ENCODE measurements around the gene CCDC30.

Gene CCDC30

GRCh38 chr1:42639116-42639515 is 176.0 kb downstream of the CCDC30 start:
- Histone ChIP-seq H3K9me3 (ENCODE audit: insufficient read depth, low read depth, low read length) (no peaks in the 10 kb centered on the region), H3K4me1 (ENCODE audit: insufficient read depth, low read length, poor library complexity, severe bottlenecking) (no peaks in the 10 kb centered on the region), H3K9me2 (replicated peaks; ENCODE audit: low read depth, low read length) (no peaks in the 10 kb centered on the region), H3F3A (ENCODE audit: low read depth) (no peaks in the 10 kb centered on the region), H3K4me3 (ENCODE audit: low read length, poor library complexity, severe bottlenecking) (no peak overlapping the region), H2AFZ (ENCODE audit: low read length) (no peak overlapping the region), H3K9ac (ENCODE audit: low read depth, low read length, poor library complexity, severe bottlenecking) (no peak overlapping the region), H3K27me3 (ENCODE audit: insufficient read depth, low read length, poor library complexity, severe bottlenecking) (no peaks in the 10 kb centered on the region), H3K36me3 (ENCODE audit: insufficient read depth, low read length) (no peaks in the 10 kb centered on the region), H3K4me2 (ENCODE audit: low read depth, low read length, poor library complexity, severe bottlenecking) (no peak overlapping the region), H4K20me1 (ENCODE audit: insufficient read depth, low read length, poor library complexity, severe bottlenecking) (no peaks in the 10 kb centered on the region), H3K79me2 (ENCODE audit: insufficient read depth, low read length) (no peaks in the 10 kb centered on the region)
- TF ChIP-seq CTCF (conservative IDR thresholded peaks at IDR 0.05; ENCODE audit: low read length) = no peak
- TF ChIP-seq EZH2phosphoT487 (IDR thresholded peaks at IDR 0.05; ENCODE audit: borderline replicate concordance) = no peak

- no peaks in the 10 kb centered on the region for H3K4me1 ChIP-seq (ENCODE audit: insufficient read depth, low read length, poor library complexity, severe bottlenecking)
- no peaks in the 10 kb centered on the region for H3K9me2 ChIP-seq (replicated peaks; ENCODE audit: low read depth, low read length)
- no peak overlapping the region for H3K4me3 ChIP-seq (ENCODE audit: low read length, poor library complexity, severe bottlenecking)
- no peaks in the 10 kb centered on the region for H3K36me3 ChIP-seq (ENCODE audit: insufficient read depth, low read length)
- no peaks in the 10 kb centered on the region for H3K27me3 ChIP-seq (ENCODE audit: insufficient read depth, low read length, poor library complexity, severe bottlenecking)
- no peaks in the 10 kb centered on the region for H3K79me2 ChIP-seq (ENCODE audit: insufficient read depth, low read length)
- H3K9me3 ChIP-seq (ENCODE audit: insufficient read depth, low read depth, low read length) = no peaks in the 10 kb centered on the region
- no peak overlapping the region for H3K4me2 ChIP-seq (ENCODE audit: low read depth, low read length, poor library complexity, severe bottlenecking)
- H4K20me1 ChIP-seq (ENCODE audit: insufficient read depth, low read length, poor library complexity, severe bottlenecking) = no peaks in the 10 kb centered on the region
- H3F3A ChIP-seq (ENCODE audit: low read depth) = no peaks in the 10 kb centered on the region
- no peak overlapping the region for H2AFZ ChIP-seq (ENCODE audit: low read length)
- no peak for TF ChIP-seq CTCF (conservative IDR thresholded peaks at IDR 0.05; ENCODE audit: low read length)
- no peak overlapping the region for H3K9ac ChIP-seq (ENCODE audit: low read depth, low read length, poor library complexity, severe bottlenecking)
These were observed 183.0 kb downstream of the CCDC30 start for GRCh38 chr1:42646056-42646455.

GRCh38 chr1:42657201-42657600 is 194.1 kb downstream of the CCDC30 start:
- Histone ChIP-seq H3K9ac (ENCODE audit: low read depth, low read length, poor library complexity, severe bottlenecking) (peak overlapping the region; percentile 79), H3K27me3 (ENCODE audit: insufficient read depth, low read length, poor library complexity, severe bottlenecking) (no peaks in the 10 kb centered on the region), H3K4me1 (ENCODE audit: insufficient read depth, low read length, poor library complexity, severe bottlenecking) (peaks cover 41% of the 10 kb centered on the region), H3K4me2 (ENCODE audit: low read depth, low read length, poor library complexity, severe bottlenecking) (peak overlapping the region; percentile 95), H3K4me3 (ENCODE audit: low read length, poor library complexity, severe bottlenecking) (peak overlapping the region; percentile 80), H2AFZ (ENCODE audit: low read length) (peak overlapping the region; percentile 87; the same call in 1 of the 2 replicates), H3K79me2 (ENCODE audit: insufficient read depth, low read length) (peaks cover 39% of the 10 kb centered on the region), H3F3A (ENCODE audit: low read depth) (no peaks in the 10 kb centered on the region), H3K9me2 (replicated peaks; ENCODE audit: low read depth, low read length) (no peaks in the 10 kb centered on the region), H3K36me3 (ENCODE audit: insufficient read depth, low read length) (no peaks in the 10 kb centered on the region), H4K20me1 (ENCODE audit: insufficient read depth, low read length, poor library complexity, severe bottlenecking) (peaks cover 9% of the 10 kb centered on the region), H3K9me3 (ENCODE audit: insufficient read depth, low read depth, low read length) (no peaks in the 10 kb centered on the region)
- no peak for TF ChIP-seq CTCF (conservative IDR thresholded peaks at IDR 0.05; ENCODE audit: low read length)
- TF ChIP-seq EZH2phosphoT487 (IDR thresholded peaks at IDR 0.05; ENCODE audit: borderline replicate concordance) = no peak
